M059J (cell line): ENCODE measurements around the gene FRYL. TPM values are rescaled to one million over a fixed set of nuclear protein-coding genes. Genes with fewer than 3 reads are reported as not detected.
A peak's percentile ranks its signal among the peaks of the same experiment; 100 is the strongest.

ENCODE experiments used
- DNase-seq: peaks from one replicate; pipeline ENCODE4 v3.0.0-alpha.2; 2012; ENCODE audit warnings: low read depth
- total RNA-seq: library from RNA; depleted of rRNA; stranded (reverse); fragments of >200 nt; shearing (Covaris generic); gene quantifications from 2 replicates; pipeline ENCODE4 v1.2.3, GENCODE V29; 2014

The FRYL gene
- total RNA-seq, 1 experiment from 2014 or later: 46.7 TPM

GRCh38 chr4:48620831-48621230 lies 159.2 kb downstream of the FRYL start:
- DNase-seq: no peak

GRCh38 chr4:48620093-48620492 lies 160.0 kb downstream of the FRYL start:
- DNase-seq: no peak

DNA sequence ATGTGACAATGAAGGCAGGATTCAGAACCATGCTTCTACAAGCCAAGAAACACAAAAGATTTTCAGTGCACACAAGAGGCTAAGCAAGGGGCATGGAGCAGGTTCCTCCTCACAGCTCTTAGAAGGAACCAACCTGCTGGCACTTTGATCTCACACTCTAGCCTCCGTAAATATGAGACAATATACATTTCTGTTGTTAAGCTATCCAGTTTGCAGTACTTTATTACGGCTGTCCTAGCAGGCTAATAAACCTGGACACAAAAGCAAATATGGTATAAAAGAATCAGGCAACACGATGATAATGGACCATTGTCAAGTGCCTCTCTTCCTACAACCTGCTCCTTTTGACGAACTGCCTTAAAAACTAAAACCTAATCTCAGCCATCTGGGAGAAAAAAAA lies 175.6 kb downstream of the FRYL start:
- DNase-seq: no peak

DNA sequence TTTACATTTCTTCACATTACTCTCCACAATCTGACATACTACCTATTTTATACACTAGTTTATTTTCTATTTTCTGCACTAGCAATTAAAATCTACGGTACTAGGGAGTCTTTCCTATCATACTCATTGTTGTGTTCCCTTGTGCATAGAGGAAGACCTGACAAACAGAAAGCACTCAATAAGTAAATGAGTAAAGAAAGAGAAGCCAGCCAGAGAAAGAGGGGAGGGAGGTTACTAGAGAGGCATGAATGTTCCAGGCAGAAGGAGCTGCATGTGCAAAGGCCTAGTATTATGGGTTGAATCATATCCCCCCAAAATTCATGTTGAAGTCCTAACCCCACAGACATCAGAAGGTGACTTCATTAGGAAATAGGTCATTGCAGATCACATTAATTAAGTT lies 176.0 kb downstream of the FRYL start:
- DNase-seq: no peak

- no peak for DNase-seq
Observed at GRCh38 chr4:48603366-48604003, 176.6 kb downstream of the FRYL start.

- no peak for DNase-seq
Observed at GRCh38 chr4:48602763-48603162, 177.3 kb downstream of the FRYL start.

DNA sequence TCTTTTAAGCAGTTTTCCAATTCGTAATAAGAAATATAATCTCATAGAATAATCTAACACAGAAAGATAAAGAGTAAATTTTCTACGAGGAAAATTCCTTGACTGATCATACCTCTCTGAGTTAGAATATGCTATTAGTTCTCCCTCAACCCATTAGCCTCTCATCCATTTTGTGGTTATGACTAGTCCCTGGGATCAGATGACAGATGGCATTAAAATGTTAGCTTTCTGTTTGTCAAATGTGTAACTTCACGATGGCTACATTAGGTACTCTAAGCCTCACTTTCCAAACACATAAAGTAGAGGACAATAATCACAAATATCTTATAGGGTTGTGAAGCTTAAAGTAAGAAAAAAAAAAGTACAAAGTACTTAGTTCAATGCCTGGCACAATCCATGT lies 177.9 kb downstream of the FRYL start:
- DNase-seq: peak; percentile 91

DNA sequence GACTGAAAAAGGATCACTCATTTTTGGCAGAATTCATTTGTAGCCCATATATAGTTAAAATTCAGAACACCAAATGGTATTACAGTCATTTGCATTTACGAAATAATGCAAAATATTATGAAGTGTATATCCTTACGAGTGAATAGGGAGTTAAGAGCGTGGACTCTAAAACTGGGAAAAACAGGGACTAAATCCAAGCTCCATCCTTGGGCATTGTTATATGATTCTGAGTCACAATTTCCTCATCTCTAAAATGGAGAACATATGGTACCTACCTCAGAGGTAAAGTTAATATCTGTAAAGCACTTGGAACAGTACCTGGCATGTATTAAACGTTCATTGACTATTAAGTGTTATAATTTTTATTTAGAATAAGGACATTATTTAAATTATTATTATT lies 183.7 kb downstream of the FRYL start:
- no peak for DNase-seq

- DNase-seq: no peak
Observed at GRCh38 chr4:48594180-48594579, 185.9 kb downstream of the FRYL start.

GRCh38 chr4:48591372-48591771 lies 188.7 kb downstream of the FRYL start:
- DNase-seq: no peak

DNA sequence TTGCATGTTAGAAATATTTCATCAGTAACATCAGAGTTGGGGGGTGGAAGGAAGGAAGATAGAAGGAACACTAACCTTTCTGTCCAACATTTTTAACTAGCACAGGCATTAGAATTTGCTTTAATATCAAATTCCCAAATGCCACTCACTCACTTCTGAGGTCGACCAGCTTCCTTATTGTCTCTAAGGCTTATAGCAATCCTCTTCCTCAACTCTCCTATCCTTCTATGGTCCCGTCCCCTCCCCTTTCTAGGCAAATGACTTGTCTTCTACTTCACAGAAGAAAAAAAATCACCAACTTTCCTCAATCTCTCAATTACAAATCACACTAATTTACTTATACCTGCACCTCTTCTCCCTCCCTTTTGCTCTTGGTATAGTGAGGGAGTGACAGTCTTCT lies 189.2 kb downstream of the FRYL start:
- no peak for DNase-seq

GRCh38 chr4:48589098-48589445 lies 191.0 kb downstream of the FRYL start:
- DNase-seq: no peak

GRCh38 chr4:48588230-48589097 lies 191.6 kb downstream of the FRYL start:
- no peak for DNase-seq

DNA sequence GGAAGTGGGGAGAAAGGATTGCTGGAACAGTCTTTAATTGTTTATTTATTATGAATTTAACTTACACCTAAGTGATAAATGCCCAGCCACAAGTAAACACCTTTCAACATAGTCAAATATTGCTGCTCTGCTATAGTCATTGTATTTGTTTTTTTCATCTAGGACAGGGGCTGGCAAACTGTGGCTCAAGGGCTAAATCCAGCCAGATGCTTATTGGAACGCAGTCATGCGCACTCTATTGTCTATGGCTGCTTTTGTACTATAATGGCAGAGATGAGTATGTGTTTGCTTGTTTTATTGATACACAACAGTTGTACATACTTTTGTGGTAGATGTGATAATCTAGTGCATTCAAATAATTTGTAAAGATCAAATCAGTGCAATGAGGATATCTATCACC lies 194.7 kb downstream of the FRYL start:
- DNase-seq: no peak

GRCh38 chr4:48578132-48578968 lies 201.7 kb downstream of the FRYL start:
- DNase-seq: peak; percentile 66

GRCh38 chr4:48575964-48576363 lies 204.1 kb downstream of the FRYL start:
- peak; percentile 32 for DNase-seq

GRCh38 chr4:48571471-48571870 lies 208.6 kb downstream of the FRYL start:
- no peak for DNase-seq

DNA sequence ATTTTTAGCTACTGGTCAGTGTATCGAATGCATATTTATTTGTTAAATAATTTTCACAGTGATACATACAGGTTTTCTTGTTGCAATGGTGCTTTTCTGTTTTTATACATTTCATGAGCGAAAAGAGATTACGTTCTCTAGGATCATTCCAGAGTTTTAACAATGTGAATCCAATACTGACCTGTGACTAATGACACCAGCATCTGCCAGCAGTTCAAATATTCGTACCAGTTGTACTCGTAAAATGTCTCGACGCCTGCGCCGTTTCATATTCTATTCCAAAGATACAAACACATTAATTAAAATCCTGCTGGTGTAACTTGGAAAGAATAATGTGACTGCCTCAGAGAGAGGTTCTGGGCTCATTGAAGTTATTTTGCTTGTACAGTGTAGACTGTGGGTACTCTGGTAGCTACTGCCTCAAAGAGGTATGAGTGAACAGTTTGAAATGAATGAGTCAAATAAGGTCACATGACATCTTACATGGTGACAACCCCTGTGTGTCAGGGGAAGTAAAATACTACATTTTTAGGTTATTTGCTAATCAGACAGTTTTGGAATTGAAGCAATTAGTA lies 209.3 kb downstream of the FRYL start:
- peak; percentile 70 for DNase-seq

- DNase-seq: no peak
Observed at GRCh38 chr4:48566034-48566384, 214.1 kb downstream of the FRYL start.

- no peak for DNase-seq
Observed at GRCh38 chr4:48565362-48566033, 214.6 kb downstream of the FRYL start.

GRCh38 chr4:48564151-48564550 lies 215.9 kb downstream of the FRYL start:
- DNase-seq: no peak

DNA sequence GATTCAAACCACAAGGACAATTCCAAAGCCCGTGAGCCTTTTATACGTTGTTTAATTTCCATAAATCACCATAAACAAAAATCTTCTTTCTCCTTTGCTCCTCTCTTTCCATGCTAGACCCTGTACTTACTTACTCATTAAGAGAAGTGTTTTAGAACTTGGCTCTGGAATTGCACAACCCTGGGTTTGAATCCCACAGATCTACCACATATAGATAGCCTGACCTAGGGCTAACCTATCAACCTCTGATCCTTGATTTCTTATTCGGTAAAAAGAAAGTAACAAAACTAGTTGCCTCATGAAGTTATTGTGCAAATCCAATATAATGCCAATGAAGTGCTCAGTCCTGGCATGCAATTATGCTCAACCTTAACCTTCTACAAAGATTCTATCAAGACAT lies 221.3 kb downstream of the FRYL start:
- DNase-seq: no peak
